ENCODE data around the gene CDH15. TPM values are rescaled to one million over a fixed set of nuclear protein-coding genes. Genes with fewer than 3 reads are reported as not detected.

The CDH15 gene
- total and polyA plus RNA-seq, 2 of the 13 experiments (the other 11 are each of a cell fraction or from before 2014, with no cell fraction given): 0.74 to 2.2 TPM

DNA sequence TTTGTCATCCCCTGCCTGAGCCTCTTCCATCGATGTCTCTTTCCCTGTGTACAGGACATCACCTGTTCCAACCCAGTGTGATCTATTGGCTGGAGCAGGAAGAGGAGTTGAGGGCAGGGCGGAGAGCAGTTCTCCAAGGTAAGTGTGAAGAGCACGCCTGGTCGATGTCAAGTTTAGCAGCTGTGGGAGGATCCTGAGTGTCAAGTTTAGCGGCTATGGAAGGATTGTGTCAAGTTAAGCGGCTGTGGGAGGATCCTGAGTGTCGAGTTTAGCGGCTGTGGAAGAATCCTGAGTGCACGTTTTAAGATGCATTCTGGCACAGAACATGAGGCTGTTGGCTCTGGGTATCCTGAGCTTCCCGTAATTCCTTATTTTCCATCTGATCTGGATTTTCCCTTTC is 53.1 kb downstream of the CDH15 start (continued):
- TF ChIP-seq, protein P1, sequence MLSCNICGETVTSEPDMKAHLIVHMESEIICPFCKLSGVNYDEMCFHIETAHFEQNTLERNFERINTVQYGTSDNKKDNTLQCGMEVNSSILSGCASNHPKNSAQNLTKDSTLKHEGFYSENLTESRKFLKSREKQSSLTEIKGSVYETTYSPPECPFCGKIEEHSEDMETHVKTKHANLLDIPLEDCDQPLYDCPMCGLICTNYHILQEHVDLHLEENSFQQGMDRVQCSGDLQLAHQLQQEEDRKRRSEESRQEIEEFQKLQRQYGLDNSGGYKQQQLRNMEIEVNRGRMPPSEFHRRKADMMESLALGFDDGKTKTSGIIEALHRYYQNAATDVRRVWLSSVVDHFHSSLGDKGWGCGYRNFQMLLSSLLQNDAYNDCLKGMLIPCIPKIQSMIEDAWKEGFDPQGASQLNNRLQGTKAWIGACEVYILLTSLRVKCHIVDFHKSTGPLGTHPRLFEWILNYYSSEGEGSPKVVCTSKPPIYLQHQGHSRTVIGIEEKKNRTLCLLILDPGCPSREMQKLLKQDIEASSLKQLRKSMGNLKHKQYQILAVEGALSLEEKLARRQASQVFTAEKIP (CRISPR knock-in tag; IDR thresholded peaks at IDR 0.05; ENCODE audit: borderline replicate concordance): no peak
- no peak for TF ChIP-seq ZNF207 (IDR thresholded peaks at IDR 0.05; ENCODE audit: borderline replicate concordance)
- no peak for TF ChIP-seq TOPORS (CRISPR knock-in tag; IDR thresholded peaks at IDR 0.05)
- TF ChIP-seq LCORL (IDR thresholded peaks at IDR 0.05): no peak
- no peak for TF ChIP-seq LCORL (CRISPR knock-in tag; IDR thresholded peaks at IDR 0.05)
- no peak for TF ChIP-seq BRD4 (CRISPR knock-in tag; IDR thresholded peaks at IDR 0.05)
- TF ChIP-seq MTA1 (CRISPR knock-in tag; IDR thresholded peaks at IDR 0.05; ENCODE audit: borderline replicate concordance): no peak

DNA sequence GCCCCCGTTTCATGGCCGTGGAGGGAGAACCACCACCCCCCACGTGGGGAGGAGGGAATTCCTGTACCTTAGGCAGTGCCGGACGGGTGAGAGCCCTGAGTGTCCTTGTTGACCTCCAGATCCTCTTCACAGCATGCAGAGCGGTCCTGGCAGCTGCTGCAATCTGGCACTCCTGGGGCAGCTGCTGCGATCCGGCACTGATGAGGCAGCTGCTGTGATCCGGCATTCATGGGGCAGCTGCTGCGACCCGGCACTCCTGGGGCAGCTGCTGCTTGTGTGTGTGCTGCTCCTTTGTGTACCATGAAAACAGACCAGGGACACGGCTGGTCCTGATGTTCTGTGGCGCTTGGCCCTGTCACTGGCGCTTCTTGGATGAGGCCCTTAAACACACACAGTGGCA is 58.7 kb downstream of the CDH15 start:
- WGBS (ENCODE audit: low lambda C conversion rate): 92% methylated on average over 11 of the region's 14 CpGs
- BruUV-seq (replicated peaks): no TSS peak
- no peaks in the 10 kb centered on the region for H3K79me2 ChIP-seq (ENCODE audit: insufficient read depth, low read length)
- TF ChIP-seq, protein P2, sequence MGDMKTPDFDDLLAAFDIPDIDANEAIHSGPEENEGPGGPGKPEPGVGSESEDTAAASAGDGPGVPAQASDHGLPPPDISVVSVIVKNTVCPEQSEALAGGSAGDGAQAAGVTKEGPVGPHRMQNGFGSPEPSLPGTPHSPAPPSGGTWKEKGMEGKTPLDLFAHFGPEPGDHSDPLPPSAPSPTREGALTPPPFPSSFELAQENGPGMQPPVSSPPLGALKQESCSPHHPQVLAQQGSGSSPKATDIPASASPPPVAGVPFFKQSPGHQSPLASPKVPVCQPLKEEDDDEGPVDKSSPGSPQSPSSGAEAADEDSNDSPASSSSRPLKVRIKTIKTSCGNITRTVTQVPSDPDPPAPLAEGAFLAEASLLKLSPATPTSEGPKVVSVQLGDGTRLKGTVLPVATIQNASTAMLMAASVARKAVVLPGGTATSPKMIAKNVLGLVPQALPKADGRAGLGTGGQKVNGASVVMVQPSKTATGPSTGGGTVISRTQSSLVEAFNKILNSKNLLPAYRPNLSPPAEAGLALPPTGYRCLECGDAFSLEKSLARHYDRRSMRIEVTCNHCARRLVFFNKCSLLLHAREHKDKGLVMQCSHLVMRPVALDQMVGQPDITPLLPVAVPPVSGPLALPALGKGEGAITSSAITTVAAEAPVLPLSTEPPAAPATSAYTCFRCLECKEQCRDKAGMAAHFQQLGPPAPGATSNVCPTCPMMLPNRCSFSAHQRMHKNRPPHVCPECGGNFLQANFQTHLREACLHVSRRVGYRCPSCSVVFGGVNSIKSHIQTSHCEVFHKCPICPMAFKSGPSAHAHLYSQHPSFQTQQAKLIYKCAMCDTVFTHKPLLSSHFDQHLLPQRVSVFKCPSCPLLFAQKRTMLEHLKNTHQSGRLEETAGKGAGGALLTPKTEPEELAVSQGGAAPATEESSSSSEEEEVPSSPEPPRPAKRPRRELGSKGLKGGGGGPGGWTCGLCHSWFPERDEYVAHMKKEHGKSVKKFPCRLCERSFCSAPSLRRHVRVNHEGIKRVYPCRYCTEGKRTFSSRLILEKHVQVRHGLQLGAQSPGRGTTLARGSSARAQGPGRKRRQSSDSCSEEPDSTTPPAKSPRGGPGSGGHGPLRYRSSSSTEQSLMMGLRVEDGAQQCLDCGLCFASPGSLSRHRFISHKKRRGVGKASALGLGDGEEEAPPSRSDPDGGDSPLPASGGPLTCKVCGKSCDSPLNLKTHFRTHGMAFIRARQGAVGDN (CRISPR knock-in tag; IDR thresholded peaks at IDR 0.05): 0 out of 2 replicates have a peak, but pooled peaks have one; percentile 14
- no peak for TF ChIP-seq AHR (CRISPR knock-in tag; IDR thresholded peaks at IDR 0.05)
- H3K9me3 ChIP-seq (ENCODE audit: low read length): no peaks in the 10 kb centered on the region
- no peaks in the 10 kb centered on the region for H3K27me3 ChIP-seq (ENCODE audit: control insufficient read depth in 1 of 2, insufficient read depth in 2 of 2, low read length in 2 of 2)
- no peak for FAIRE-seq
- H2AFZ ChIP-seq (ENCODE audit: low read length): no peak overlapping the region
- no peak overlapping the region for H3K27ac ChIP-seq (ENCODE audit: extremely low read length, insufficient read depth, low read length)
- no peak overlapping the region for H3K9ac ChIP-seq (ENCODE audit: insufficient read depth, low read depth, low read length)
- peaks cover 37 to 54% of the 10 kb centered on the region in 2 experiments for H3K36me3 ChIP-seq (replicated peaks in 1 of 2; ENCODE audit: control insufficient read depth in 1 of 2, insufficient read depth in 2 of 2, low read length in 2 of 2)
- DNase-seq (ENCODE audit: low spot score): no peak
- in situ Hi-C loops (cut with HindIII; ENCODE audit: extremely low pct_ligation_motif_present, low pct_unique_long_range_greater_than_20kb): no loop called here
- peaks cover 27% of the 10 kb centered on the region for H3K4me1 ChIP-seq (ENCODE audit: insufficient read depth, low read length)
- ChIA-PET POLR2A (interaction anchor here (1.9 kb wide), 1 partner anchor 10 kb away, joined by 8 read pairs; no protein-coding TSS in a partner anchor), CTCF (ENCODE audit: low intra/inter-chr PET ratio, low total read pairs) (no interaction called here)
- intact Hi-C loops (cut with micrococcal nuclease; ENCODE audit: unreplicated experiment): no loop called here
- H3K4me2 ChIP-seq (ENCODE audit: low read depth, low read length): no peak overlapping the region
- ATAC-seq: no peak
- H4K20me1 ChIP-seq (ENCODE audit: insufficient read depth, low read length): no peaks in the 10 kb centered on the region
- no peak overlapping the region for H3K4me3 ChIP-seq (replicated peaks in 1 of 3; ENCODE audit: insufficient read depth in 1 of 3, low read depth in 2 of 3, low read length in 3 of 3)
